ENCODE measurements around the gene MAPK13. TPM values are rescaled to one million over a fixed set of nuclear protein-coding genes. Genes with fewer than 3 reads are reported as not detected.

MAPK13 gene
- total and polyA plus RNA-seq, 2 donors (not counting 1 experiment from before 2014, with no cell fraction given): 20.6 to 34.8 TPM

DNA sequence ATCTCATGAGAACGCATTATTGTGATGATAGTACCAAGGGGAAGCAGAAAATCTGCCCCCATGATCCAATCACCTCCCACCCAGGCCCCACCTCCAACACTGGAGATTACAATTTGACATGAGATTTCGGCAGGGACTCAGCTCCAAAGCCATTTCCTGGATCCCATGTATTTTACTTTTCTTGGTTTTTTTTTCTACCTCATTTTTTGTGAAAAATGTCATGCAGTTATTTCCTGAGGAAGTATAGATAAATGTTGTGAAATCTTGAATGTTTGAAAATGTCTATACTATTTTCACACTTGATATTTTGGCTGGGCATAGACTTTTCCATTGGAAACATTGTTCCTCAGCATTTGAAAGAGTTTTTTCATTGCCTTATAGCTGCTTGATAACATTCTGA lies 57.1 kb downstream of the MAPK13 start:
- WGBS (ENCODE audit: insufficient coverage): no CpG with 5 or more reads among the region's 2 CpGs
- Histone ChIP-seq H2AFZ (ENCODE audit: insufficient read depth, low read depth, low read length, poor library complexity, severe bottlenecking) (no peak overlapping the region), H3K4me3 (ENCODE audit: control extremely low read depth in 1 of 5, extremely low read depth in 1 of 5, insufficient read depth in 1 of 5, low read depth in 2 of 5, low read length in 4 of 5) (no peak overlapping the region), H3K79me2 (ENCODE audit: control insufficient read depth, insufficient read depth, low read length) (no peaks in the 10 kb centered on the region), H3K9ac (ENCODE audit: low read length) (no peak overlapping the region), H3K9me3 (ENCODE audit: control extremely low read depth in 1 of 3, control insufficient read depth in 2 of 3, insufficient read depth in 1 of 3, low read length in 2 of 3) (peaks cover 0 to 1% (median 0%) of the 10 kb centered on the region in 3 donors), H3K4me1 (ENCODE audit: control insufficient read depth in 2 of 2, insufficient read depth in 2 of 2, low read length in 2 of 2) (no peaks in the 10 kb centered on the region), H3K4me2 (replicated peaks; ENCODE audit: low read depth, low read length, poor library complexity, severe bottlenecking) (no peak overlapping the region), H3K27me3 (replicated peaks in 1 of 4; ENCODE audit: control extremely low read depth in 1 of 4, control insufficient read depth in 3 of 4, insufficient read depth in 4 of 4, low read length in 3 of 4) (no peaks in the 10 kb centered on the region), H3K27ac (ENCODE audit: low read length in 2 of 2) (no peak overlapping the region), H3K36me3 (replicated peaks in 1 of 2; ENCODE audit: control extremely low read depth in 1 of 2, control insufficient read depth in 1 of 2, extremely low read depth in 1 of 2, insufficient read depth in 2 of 2, low read length in 1 of 2) (no peaks in the 10 kb centered on the region), H4K20me1 (ENCODE audit: control insufficient read depth, insufficient read depth, low read length, poor library complexity, severe bottlenecking) (no peaks in the 10 kb centered on the region)
- intact Hi-C loops (cut with micrococcal nuclease): no loop called here
- ChIA-PET CTCF (interaction anchor here (1.0 kb wide), 1 partner anchor 67 kb away, joined by 4 read pairs; no protein-coding TSS in a partner anchor), POLR2A (no interaction called here)
- H3K27me3 Mint-ChIP-seq: no peaks in the 10 kb centered on the region
- H3K27ac Mint-ChIP-seq: no peak overlapping the region
- TF ChIP-seq EZH2 (IDR thresholded peaks at IDR 0.05; ENCODE audit: borderline replicate concordance, insufficient read depth, low read depth, low read length, poor library complexity, severe bottlenecking): no peak
- TF ChIP-seq, protein P1, sequence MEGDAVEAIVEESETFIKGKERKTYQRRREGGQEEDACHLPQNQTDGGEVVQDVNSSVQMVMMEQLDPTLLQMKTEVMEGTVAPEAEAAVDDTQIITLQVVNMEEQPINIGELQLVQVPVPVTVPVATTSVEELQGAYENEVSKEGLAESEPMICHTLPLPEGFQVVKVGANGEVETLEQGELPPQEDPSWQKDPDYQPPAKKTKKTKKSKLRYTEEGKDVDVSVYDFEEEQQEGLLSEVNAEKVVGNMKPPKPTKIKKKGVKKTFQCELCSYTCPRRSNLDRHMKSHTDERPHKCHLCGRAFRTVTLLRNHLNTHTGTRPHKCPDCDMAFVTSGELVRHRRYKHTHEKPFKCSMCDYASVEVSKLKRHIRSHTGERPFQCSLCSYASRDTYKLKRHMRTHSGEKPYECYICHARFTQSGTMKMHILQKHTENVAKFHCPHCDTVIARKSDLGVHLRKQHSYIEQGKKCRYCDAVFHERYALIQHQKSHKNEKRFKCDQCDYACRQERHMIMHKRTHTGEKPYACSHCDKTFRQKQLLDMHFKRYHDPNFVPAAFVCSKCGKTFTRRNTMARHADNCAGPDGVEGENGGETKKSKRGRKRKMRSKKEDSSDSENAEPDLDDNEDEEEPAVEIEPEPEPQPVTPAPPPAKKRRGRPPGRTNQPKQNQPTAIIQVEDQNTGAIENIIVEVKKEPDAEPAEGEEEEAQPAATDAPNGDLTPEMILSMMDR (IDR thresholded peaks at IDR 0.05): no peak
- H3K4me1 Mint-ChIP-seq: no peaks in the 10 kb centered on the region
- no peaks in the 10 kb centered on the region for H3K9me3 Mint-ChIP-seq (ENCODE audit: insufficient read depth)
- DNase-seq (no peak), ATAC-seq (ENCODE audit: low read depth) (no peak)
- H3K4me3 Mint-ChIP-seq: no peak overlapping the region

Other genes with a start within 250 kb of the MAPK13 start
- gene SRPK1, start 209.4 kb upstream of the MAPK13 start, total RNA-seq: 53.3 and 61.9 TPM in 2 replicates
- 9.7 and 13.5 TPM in 2 replicates for gene SRPK1, start 209.4 kb upstream of the MAPK13 start, polyA plus RNA-seq
- not detected in 2 replicates for gene SLC26A8, start 105.9 kb upstream of the MAPK13 start, total RNA-seq
- gene SLC26A8, start 105.9 kb upstream of the MAPK13 start, polyA plus RNA-seq: 0.01 TPM in 1 of 2 replicates, not detected in the other
- 49.9 and 50.4 TPM in 2 replicates for gene MAPK14, start 102.7 kb upstream of the MAPK13 start, total RNA-seq
- gene MAPK14, start 102.7 kb upstream of the MAPK13 start, polyA plus RNA-seq: 19.5 and 22.8 TPM in 2 replicates
- gene BRPF3, start 66.2 kb downstream of the MAPK13 start, total RNA-seq: 29.4 and 29.5 TPM in 2 replicates
- 17.1 and 17.6 TPM in 2 replicates for gene BRPF3, start 66.2 kb downstream of the MAPK13 start, polyA plus RNA-seq
- 0.12 and 0.32 TPM in 2 replicates for gene PNPLA1, start 139.5 kb downstream of the MAPK13 start, total RNA-seq
- 0.10 TPM in 1 of 2 replicates, not detected in the other for gene PNPLA1, start 139.5 kb downstream of the MAPK13 start, polyA plus RNA-seq
- 0.10 TPM in 1 of 2 replicates, not detected in the other for gene BNIP5, start 206.4 kb downstream of the MAPK13 start, total RNA-seq
- 0.06 and 0.09 TPM in 2 replicates for gene BNIP5, start 206.4 kb downstream of the MAPK13 start, polyA plus RNA-seq